NCI-H748 (cell line): ENCODE data around the gene PPARA.
A peak's percentile ranks its signal among the peaks of the same experiment; 100 is the strongest.
"Not testable (repeated sequence)": the region's sequence is repeated elsewhere in the genome, so short reads cannot be mapped to it uniquely, and the experiment has no call there.

Experiments
- DNase-seq: peaks from one replicate; lab custom pipeline; 2025; ENCODE audit not compliant: unreplicated experiment; lab: John Stamatoyannopoulos, UW

Gene PPARA

DNA sequence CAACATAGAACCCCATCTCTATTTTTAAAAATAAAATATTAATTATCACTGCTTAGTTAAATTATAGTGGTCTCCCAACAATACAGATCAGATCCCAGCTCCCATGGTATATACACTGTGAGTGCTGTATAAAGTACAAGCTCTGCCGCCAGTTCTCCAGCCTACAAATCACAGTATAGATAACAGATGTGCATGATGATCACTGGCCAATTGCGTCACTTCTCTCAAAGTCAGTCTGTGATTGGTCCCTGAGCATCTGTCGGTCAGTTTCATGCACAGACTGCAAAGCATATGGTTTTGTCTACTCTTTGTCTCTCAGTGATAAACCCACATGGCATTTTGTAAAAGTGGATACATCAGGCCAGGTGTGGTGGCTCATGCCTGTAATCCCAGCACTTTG, 15.7 kb downstream of the PPARA start:
- no peak for DNase-seq

DNA sequence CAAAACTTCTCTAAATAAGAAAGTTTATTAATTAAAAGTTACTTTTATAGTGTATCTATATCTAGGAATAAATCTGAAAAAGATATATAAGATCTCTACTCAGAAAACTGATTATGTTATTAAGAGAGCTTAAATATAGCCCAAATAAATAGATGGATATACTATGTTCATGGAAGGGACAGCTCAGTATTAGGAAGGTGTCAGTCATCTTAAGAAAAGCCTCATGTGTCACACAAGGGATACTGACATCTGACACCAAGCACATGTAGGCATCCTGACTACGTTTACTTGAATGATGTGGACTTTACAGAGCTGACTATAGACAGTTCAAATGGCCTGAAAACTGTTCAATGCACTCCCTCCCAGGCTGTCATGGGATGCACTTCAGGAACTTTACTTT, 19.3 kb downstream of the PPARA start:
- DNase-seq, result no peak

GRCh38 chr22:46171940-46172339, 21.6 kb downstream of the PPARA start:
- no peak for DNase-seq

DNA sequence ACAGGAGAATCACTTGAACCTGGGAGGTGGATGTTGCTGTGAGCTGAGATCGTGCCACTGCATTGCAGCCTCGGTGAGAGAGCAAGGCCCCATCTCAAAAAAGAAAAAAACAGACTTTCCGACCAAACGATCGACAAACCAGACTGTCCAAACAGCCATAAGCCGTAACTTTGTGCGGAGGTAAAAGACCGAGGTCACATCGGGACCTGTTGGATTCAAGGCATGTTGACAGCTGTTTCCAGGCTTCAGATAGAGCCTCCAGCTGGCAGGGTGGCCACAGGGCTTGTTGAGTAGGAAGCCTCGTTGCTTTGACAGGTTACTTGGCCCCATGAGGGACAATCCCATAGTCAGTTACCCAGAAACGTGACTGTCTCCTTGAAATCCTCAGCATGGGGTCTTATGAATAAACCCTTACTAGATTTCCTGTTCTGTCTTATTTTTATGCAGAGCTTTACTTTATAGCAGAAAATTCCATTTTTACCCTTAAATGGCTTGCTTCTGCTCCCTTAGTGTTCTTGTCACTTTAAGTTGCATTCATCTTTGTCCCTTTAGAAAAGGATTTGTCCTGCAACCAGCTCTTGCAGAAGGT, 22.3 kb downstream of the PPARA start:
- DNase-seq, result no peak

- DNase-seq, result no peak
Measured at GRCh38 chr22:46173152-46173551, 22.8 kb downstream of the PPARA start.

DNA sequence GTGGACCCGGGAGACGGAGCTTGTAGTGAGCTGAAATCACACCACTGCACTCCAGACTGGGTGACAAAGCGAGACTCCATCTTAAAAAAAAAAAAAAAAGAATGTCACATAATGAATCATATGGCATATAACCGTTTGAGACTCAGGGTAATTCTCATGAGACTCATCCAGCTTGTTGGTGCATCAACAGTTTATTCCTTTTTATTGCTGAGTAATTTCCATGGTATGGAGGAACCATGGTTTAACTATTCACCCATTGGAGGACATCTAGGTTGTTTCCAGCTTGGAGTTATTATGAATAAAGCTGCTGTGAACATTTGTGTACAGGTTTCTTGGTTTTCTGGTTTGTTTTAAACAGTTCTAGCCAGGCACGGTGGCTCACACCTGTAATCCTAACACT, 25.3 kb downstream of the PPARA start:
- no peak for DNase-seq

- DNase-seq, result no peak
Measured at GRCh38 chr22:46176508-46177003, 26.2 kb downstream of the PPARA start.

GRCh38 chr22:46178755-46179505, 28.6 kb downstream of the PPARA start:
- no peak for DNase-seq

- DNase-seq, result no peak
Measured at GRCh38 chr22:46179748-46180147, 29.4 kb downstream of the PPARA start.

- peak; percentile 21 for DNase-seq
Measured at GRCh38 chr22:46180370-46181137, 30.2 kb downstream of the PPARA start.

- no peak for DNase-seq
Measured at GRCh38 chr22:46183733-46184132, 33.4 kb downstream of the PPARA start.

DNA sequence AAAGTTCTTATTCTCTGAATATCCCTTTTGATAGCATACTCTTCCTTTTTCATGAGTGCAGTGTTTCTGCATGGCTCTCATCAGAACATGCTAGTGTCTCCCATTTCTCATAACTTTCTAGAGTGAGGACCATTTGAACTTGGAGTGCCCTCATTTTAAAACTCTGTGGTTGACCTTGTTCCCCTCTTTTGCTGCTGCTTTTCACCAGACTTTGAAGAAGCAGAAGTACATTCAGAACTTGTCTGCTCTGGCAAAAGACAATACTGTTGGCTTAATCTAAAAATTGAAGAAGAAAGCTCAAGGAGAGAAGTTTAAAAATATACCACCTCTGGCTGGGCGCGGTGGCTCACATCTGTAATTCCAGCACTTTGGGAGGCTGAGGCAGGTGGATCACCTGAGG, 35.0 kb downstream of the PPARA start:
- DNase-seq, result no peak

DNA sequence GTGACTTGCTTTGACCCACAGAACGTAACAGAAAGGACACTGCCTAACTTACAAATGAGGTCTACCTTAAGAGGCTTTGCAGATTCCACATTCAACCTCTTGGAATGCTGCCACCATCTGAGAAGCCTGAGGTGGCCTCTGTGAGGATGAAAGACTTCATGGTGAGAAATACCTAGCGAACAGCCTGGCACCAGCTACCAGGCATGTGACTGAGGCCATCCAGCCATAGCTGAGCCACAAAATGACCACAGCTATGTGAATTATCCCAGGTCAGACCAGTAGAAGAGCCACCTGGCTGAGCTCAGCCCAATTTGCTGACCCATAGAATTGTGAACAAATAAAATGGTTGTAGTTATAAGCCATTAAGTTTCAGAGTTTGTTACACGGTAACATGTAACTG, 37.5 kb downstream of the PPARA start:
- no peak for DNase-seq

- peak; percentile 51 for DNase-seq
Measured at GRCh38 chr22:46192210-46192993, 42.1 kb downstream of the PPARA start.

DNA sequence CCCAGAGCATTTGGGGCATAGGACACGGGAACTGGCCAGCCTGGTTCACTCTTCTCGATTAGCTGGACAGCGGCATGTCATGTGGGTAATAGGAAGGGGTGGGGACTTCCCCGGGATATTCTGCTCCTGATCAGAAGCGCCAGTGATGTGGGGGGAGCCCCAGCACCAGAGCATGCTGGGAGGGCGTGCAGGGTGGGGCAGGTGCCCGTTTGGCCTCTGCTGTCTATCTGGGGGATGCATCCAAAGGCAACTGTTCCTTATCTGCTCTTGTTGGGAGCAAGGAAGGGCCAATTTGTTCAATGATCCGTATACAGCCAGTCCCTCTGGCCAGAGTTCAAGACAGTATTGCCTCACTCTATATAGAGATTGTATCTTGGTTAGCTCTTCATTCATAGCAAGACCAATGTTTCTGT, 43.6 kb downstream of the PPARA start:
- DNase-seq, result no peak

- no peak for DNase-seq
Measured at GRCh38 chr22:46195487-46196165, 45.3 kb downstream of the PPARA start.

DNA sequence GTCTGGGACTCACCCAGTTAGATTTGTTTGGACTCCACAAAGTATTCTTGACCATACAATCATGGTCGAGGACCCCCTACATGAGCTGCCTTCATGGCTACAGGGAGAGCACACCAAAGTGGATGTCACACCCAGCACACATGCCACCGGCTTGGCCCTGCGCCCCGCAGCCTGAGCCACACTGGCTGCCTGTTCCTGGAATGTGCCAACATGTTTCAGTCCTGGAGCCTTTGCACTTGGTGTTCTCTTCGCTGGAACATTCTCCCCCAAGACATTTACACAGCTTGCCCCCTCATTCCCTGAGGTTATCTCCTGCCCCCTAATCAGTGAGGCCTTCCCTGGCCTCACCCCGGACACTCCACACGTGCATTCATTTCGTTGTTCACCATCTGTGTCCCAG, 46.0 kb downstream of the PPARA start:
- DNase-seq, result no peak

- no peak for DNase-seq
Measured at GRCh38 chr22:46198274-46198673, 47.9 kb downstream of the PPARA start.

GRCh38 chr22:46198806-46199205, 48.5 kb downstream of the PPARA start:
- DNase-seq, result not testable (repeated sequence)

DNA sequence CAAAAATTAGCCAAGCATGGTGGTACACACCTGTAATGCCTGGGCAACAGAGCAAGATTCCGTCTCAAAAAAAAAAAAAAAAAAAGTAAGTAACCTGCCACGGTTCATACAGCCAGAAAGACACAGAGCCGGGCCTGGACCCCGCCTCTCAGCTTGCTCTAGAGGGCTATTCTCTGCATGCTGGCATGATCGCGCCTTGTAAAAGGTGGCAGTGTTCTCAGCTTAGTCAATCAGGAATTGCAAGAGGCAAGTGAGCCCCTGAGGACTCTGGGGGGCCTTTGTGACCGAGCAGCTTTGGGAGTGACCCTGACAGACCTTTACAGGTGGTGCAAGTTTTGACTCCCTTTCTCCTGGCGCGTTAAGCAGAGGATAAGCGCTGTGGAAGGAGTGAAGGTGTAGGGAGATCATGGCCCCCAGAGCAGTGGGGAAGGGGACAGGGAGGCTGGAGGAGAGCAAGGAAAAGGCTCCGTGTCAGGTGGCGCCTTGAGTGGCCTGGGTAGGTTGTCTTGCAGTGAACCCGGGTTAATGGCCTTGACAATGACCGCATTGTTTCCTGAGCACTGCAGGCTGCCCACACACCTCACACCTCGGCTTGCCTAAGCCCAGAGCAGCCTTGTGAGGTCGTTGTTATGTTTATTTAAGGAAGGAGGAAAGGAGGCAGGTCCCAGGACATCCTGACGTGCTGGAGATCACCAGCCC, 50.9 kb downstream of the PPARA start:
- no peak for DNase-seq
